Measurements from ENCODE around the gene LUC7L2.
A peak's percentile ranks its signal among the peaks of the same experiment; 100 is the strongest.
"Not testable (repeated sequence)": the region's sequence is repeated elsewhere in the genome, so short reads cannot be mapped to it uniquely, and the experiment has no call there.

LUC7L2 gene

DNA sequence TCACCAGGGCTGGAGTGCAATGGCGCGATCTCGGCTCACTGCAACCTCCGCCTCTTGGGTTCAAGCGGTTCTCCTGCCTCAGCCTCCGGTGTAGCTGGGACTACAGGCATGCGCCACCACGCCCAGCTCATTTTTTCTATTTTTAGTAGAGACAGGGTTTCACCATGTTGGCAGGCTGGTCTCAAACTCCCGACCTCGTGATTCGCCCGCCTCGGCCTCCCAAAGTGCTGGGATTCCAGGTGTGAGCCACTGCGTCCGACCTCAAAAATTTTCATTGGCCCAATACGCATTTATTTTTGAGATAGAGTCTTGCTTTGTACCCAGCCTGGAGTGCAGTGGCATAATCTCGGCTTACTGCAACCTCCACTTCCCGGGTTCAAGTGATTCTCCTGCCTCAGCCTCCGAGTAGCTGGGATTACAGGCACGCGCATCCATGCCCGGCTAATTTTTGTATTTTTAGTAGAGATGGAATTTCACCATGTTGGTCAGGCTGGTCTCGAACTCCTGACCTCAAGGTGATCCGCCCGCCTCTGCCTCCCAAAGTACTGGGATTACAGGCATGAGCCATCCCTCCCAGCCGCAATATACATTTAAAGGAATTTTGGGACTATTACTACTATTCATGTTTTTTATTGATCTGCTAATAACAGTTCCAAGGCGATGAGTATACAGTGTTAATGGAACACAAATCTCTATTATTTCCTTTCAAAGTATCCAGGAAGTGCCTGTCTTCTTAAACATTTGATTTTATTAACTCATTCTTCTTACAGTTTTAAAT lies 1.8 kb upstream of the LUC7L2 start:
- DNase-seq: not testable (repeated sequence)

DNA sequence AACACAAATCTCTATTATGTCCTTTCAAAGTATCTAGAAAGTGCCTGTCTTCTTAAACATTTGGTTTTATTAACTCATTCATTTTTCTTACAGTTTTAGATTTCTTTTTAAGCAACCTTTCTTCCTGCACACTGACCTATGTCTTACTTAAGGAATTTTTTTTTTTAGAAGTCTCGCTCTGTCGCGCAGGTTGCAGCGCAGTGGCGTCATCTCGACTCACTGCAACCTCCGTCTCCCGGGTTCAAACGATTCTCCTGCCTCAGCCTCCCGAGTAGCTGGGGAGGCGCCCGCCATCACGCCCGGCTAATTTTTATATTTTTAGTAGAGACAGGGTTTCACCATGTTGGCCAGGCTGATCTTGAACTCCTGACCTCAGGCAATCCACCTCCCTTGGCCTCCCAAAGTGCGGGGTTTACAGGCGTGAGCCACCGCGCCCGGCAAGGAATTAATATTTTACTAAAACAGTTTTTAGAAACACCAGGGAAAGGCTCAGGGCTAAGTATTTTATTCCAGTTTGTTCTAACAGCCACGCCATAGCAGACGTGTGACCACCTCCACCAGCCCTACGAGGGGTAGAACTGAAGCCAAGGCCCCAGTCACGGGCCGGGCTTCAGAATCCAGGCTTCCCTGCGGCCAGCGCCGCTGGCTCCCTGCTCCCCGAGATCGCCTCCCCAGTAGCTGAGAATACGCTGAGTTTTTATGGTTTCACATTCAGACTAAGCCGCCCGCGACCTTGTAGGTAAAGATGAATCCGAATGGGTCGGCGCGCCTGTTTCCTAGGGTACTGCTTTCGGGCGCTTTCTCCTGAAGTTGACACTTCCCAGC lies 941 bp upstream of the LUC7L2 start:
- no peak for DNase-seq

DNA sequence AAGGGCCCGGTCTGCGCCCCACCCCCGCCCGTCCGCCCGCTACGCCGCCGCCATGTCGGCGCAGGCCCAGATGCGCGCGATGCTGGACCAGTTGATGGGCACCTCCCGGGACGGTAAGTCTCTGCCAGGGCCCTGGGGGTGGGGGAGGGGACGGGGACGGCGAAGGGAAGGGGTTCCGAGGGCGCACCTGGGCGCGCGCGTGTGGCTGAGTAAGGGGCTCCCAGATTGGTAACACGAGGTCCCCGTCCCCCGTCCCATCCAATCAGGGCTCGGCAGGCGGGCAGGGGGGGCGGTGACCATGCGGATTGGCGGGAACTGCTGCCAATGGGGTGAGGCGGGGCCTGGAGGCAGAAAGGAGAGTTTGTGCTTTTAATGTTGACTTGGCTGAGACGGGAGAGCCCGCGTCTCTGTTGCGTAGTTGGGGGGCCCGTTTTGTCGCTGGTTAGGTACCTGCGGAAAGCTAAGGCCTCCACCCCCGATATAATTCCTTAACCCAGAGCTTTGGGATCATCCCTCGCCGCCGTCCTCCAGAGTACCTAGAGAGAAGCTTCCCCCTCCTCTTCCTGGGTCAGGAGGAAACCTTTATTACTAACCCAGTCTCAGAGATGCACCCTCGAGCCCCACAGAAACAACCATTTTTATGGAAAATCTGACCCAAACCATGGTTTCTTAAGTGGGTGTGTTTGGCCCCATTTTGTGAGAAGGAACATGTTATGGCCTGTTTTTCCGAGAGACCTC lies 685 bp downstream of the LUC7L2 start:
- DNase-seq: peak; percentile 97

DNA sequence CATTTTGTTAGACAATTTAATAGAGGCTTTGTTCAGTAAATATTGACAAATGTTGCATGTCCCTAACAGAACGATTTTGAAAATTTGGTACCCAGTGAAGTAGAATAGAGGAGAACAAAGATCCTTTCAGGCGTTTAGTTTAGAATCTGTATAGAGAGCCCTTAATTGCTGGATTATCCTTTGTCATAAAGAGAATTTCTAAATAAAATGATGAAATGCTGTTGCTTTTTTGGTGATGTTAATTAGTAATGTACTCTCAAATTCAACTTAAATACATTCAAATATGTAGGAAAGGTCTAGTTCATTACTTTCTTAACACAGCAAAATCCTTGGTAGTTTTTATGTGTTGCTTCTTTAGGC lies 1.2 kb downstream of the LUC7L2 start:
- DNase-seq: no peak

DNA sequence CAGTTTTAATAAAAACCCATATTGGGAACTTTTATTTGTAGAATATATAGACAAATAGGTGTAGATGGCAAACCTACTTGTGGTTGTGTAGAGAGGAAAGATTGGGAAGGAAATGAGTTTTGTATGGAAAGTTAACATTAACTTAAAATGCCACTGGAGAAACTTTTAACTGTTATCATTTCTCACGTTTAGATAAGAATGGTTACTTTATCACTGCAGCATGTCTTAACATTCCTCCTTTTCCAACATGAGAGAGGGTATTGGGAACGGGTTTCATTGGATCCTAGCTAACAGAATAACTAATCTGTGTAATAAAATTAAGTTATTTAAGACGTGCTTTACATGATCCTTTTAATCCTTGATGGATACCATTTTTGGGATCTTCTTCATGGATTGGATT lies 1.8 kb downstream of the LUC7L2 start:
- DNase-seq: no peak

DNA sequence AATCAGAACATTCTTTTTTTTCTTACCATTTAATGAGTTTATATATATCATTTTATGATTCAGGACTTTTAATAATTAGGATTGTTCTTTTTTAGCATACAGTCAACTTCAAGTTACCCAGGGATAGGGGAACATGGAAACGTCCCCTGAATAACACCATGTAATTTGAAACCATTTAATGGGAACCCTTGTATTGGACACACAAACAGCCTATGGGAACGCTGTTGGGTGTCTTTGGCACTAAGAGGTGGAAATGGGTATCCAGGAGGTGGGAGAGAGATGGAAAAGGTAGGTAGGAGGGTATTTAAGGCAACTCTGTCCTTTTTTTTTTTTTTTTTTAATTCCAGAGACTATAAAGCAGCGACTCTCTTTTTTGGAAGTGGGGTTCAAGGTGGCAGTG lies 2.6 kb downstream of the LUC7L2 start:
- DNase-seq: no peak

DNA sequence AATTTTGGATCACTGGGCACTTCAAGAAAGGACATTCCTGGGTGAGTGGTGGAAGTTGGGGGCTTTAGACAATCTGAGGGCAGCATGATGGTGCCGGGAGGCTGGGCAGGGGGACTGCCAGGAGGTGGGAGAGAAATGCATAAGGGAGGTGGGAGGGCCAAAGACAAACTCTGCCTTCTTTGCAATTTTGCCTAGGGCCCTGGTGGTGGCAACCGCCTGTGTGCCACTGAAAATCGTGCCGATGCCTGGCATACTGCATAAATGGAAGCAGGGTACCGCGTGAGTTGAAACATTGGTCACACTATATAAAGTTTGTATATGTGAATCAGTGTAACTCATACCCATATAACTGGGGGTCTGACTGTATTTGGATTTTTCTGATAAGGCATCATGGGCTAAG lies 3.3 kb downstream of the LUC7L2 start:
- DNase-seq: no peak

DNA sequence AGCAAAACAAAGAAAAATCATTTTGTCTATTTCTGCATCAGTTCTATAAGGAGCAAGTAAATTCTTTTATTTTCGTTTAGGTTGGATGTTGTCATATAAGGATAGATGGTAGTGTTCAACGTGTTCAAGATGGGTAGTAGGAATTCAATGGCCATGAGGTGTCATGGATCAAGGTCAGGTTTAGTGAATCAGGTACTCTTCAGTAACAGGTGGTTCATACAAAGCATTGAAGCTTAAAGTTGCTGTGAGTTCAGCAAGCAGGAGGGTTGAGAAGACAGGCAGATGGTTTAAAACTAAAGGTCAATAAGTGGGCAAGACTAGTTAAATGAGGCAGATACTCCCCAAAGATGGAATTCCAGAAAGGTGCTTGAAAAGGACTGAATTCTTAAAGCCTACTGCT lies 5.6 kb downstream of the LUC7L2 start:
- no peak for DNase-seq

DNA sequence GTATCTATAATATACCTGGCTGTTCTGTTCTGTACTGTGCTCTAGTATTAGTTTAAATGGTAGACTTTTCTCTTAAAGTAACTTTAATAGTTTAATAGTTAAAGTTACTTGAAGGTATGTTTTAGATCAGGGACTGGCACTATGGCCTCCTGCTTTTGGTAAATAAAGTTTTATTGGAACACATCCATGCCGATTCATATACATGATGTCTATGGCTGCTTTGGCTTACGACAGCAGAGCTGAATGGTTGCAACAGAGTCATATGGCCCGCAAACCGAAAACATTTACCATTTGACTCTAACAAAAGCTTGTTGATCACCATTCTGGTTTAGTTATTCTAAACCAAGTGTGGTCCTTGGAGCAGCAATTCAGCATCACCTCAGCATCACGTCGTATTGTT lies 6.7 kb downstream of the LUC7L2 start:
- DNase-seq: no peak

DNA sequence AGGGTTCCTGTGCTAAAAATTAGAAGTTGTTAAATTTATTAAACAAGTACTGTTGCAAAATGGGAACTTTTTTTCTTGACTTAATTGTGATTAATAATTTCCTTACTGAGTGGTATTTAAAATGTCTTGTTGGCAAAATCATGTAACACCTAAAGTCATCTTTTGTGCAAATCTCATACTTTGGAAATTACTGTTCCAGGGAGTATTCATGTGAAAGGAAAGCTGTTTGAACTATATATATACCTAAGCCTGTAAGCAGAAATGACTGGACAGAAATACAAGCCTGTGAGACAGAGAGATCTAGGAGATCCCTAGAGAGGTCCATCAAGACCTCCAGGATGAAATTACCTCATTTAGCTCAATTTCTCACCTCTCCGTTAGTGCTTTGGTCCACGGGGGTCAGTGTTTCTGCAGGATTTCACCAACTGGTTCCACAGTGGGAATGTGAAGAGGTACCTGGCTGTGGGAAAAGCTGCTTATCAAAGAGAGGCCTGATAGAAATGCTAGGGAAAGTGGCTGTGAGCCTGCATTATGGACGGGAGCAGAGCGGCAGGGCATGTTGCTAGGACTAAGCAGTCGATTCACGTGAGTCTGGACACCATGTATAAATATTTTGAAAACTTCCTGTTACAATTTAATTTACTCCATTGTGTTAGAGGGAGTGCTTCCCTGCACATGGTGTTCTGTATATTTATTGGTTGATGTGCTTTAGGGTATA lies 7.9 kb downstream of the LUC7L2 start:
- DNase-seq: no peak

DNA sequence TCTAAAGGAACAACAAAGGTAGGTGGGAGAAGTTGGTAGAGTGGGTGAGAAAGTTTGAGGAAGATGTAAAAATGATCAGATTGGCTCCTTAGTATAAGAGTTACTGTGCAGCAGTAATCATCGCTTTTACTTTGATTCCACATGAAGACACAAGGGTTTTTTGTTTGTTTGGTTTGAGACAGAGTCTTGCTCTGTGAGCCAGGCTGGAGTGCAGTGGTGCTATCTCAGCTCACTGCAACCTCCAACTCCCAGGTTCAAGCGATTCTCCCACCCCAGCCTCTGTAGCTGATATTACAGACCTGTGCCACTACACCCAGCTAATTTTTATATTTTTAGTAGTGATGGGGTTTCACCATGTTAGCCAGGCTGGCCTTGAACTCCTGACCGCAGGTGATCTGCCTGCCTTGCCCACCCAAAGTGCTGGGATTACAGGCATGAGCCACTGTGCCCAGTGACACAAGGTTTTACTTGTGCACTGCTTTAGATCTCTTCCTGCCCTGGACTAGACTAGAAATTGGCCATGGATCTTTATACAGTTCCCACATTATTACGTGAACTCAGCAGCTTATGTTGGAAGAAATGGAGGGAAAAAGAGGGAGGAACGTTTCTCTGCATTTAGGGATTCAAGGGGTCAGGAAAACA lies 10.7 kb downstream of the LUC7L2 start:
- DNase-seq: no peak

DNA sequence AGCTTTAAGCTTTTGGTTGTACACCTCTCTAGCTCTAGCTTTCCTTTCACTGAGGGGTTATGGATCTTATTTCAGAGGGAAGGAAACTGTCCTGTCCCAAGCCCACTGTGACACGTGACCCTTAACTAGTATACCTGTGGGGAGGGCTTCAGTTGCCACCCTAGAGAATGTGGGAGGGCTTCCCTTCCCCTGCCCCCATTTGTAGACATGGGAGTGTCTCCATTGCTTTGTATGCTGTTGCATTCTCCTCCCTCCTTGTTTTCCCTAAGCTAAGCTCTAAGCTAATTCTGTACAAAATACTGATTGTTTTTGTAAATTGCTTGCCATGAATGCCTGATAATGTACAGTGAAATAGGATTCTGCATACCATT lies 11.2 kb downstream of the LUC7L2 start:
- DNase-seq: no peak

DNA sequence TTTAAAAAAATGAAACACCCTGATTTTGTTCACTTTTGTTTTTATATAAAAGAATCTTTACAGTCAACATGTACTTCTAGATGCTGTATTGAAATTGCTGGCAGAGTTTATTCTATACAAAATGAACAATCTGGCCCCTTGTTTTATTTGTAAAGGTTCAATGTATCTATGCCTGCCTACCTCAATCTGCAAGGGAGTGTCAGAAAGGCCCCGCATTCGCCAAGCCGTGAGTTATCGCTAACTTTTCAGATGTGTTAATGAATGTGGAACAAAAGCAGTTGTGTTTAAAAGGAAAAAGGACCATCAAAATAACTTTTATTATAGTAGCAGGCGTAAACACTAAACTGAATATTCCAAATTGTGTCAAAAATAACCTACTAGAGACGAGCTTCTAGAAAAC lies 14.6 kb downstream of the LUC7L2 start:
- DNase-seq: no peak

DNA sequence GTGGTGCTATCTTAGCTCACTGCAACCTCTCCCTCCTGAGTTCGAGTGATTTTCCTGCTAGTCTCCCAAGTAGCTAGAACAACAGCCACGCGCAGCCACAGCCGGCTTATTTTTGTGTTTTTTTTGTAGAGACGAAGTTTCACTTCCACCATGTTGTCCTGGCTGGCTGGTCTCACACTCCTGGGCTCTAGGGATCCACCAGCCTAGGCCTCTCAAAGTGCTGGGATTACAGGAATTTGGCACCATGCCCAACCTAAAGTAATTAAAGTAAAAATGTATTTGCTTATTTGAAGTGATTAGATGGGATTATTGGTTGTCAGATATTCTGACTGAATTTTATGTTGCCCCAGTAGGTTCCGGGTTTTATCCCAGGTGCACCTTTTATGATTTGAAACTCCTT lies 22.7 kb downstream of the LUC7L2 start:
- no peak for DNase-seq

DNA sequence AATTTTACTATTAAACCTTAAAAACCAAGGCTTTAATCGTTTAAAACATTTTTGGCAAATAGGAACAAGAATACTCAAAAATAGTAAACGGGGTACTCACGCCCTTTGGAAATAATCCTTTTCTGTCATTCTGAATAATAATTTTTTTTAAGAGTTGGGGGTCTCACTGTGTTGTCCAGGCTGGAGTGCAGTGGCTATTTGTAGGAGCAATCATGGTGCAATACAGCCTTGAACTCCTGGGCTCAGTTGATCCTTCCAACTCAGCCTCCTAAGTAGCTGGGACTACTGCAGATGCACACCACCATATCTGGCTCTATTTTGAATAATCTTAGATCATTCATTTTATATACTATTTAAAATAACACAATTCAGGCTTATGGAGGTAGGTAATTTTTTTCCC lies 24.9 kb downstream of the LUC7L2 start:
- no peak for DNase-seq

DNA sequence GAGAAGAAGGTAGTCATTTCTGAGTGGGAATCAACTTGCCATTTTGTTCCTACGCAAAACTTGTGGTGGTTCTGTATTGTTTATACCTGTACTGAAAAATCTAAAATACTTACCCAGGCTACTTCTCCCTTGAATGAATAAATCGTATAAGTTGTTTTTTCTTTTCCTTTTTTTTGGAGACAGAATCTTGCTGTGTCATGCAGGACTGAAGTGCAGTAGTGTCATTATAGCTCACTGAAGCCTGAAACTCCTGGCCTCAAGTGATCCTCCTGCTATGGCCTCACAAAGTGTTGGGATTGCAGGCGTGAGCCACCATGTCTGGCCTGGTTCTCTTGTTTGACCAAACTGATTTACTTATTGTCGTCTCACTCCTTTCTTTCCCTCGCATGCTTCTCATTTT lies 27.9 kb downstream of the LUC7L2 start:
- no peak for DNase-seq

DNA sequence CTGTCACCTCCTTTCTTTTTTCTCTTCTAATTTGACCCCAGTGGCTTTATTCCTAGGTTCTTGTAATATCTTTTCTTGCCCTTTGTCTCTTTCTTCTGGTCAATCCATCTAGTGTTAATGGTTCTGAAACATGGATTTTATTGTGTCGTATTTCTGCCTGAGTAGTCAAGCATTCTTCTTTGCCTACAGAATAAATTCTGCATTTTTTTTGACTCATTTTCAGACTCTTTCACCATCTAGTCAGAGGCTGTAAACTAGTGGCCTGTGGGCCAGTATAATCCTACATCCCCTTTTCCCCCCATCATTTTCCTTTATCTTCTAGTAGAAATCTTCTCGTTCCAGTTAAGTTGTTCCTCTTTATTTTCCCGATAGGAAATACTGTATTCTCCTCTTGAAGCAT lies 29.4 kb downstream of the LUC7L2 start:
- DNase-seq: no peak

DNA sequence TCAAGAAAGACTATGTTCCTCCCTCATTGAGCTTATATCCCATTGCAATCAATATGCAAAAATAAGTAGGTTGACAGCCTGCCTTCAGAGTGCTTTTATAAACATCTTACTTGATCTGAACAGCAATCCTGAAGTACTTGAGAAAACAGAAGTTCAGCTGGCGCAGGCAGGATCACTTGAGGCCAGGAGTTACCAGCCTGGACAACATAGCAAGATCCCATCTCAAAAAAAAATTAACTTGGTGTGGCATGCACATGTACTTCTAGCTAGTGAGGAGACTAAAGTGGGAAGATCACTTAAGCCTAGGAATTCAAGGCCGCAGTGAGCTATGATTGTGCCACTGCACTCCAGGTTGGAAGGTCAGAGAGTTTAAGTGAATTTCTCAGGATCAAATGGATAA lies 30.1 kb downstream of the LUC7L2 start:
- no peak for DNase-seq

DNA sequence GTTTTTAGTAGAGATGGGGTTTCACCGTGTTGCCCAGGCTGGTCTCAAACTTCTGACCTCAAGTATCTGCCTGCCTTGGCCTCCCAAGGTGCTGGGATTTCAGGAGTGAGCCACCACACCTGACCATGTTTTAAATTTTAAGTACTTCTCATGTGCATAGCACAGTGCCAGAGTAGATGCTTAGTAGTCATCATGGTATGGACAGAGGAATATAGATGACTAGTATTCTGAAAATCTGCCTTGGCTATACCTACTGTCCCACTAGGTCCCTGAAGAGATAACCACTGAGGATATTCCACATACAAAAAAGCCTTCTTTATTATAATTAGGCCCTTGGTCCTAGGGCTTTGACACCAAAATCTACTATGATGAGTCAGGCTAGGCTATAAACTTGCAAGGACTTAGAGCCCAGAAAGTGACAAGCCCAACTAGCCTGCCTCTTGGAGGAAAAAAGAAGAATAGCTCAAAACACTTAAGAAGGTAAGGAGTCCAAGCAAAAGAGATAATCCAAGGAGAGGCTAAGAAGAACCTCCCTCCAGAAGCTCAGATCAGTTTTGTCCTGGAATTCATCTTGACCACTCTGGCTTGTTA lies 34.0 kb downstream of the LUC7L2 start:
- DNase-seq: no peak

DNA sequence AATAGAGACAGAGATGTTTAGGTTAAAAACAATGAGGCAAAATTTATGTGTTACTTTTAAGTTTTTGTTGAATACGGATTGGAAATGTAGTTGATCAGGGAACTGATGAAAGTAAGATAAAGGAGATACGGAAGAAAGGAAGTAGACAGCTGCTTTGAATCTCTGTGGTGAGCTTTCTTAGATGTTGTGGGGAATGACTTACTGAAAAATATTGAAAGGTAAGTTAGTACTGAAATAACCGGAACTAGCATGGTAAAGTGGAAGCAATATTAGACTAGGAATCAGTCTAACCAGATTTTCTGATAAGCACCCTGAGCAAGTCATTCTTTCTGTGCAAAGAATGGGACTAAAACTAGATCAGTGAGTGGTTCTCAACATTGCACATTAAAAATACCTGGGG lies 34.8 kb downstream of the LUC7L2 start:
- no peak for DNase-seq

DNA sequence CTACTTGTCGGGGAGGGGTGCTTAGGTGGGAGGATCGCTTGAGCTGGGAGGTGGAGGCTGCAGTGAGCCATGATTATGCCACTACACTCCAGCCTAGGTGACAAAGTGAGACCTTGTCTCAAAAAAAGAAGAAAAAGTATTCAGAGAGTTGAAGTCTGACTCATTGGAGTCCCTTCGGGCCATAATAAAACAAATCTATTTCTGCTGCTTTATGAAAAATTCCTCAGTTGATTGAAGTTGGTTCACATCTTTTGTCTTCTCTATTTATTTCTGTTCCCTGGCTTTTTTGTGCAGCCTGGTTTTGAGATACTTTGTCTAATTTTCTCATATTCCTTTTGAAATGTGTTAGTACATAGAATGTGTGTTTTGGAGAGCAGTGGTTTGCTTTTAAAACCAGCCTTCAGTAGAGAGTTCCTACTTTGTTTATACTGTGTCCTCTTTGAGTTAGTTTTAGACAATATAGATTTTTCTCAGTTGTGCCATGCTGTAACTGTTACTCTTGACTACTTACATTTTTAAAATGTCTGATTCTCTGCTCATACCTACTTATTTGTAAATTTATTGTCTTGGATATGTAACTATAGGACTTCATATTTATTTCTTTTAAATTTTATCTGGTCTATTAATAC lies 36.7 kb downstream of the LUC7L2 start:
- no peak for DNase-seq

DNA sequence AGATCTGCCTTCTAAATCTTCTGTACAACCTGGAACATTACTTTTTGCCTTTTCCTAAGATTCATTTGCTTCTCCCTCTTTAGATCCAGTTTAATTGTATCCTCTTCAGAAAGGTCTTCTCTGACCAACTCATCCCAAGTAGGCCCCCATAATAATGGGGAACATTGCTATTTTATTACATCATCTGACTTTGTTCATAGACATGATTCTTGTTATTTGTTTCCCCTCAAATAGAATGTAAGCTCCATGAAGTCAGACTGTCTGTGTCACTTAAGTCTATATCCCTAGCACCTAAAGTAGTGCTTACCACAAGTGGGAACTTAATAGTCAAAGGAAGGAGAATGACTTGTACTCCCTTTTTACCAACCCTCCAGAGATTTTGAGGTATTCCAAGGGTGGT lies 37.5 kb downstream of the LUC7L2 start:
- DNase-seq: no peak
